Aorta (tissue), 5 donors: ENCODE results near the gene MEGF8. TPM values are rescaled to one million over a fixed set of nuclear protein-coding genes. Genes with fewer than 3 reads are reported as not detected.

ENCODE experiments used
- ATAC-seq: fragments of 200-7000 bp; cut with Tn5 transposase; one replicate; pipeline ENCODE4 v1.9.1; 2022; ENCODE audit warnings: moderate library complexity; ENCODE audit not compliant: low FRiP score
- DNase-seq, 2 donors: peaks; one replicate each; pipeline ENCODE4 v3.0.0-alpha.2; 2020
- H3K27ac ChIP-seq, 2 donors: one replicate each; pipeline ENCODE4 v1.5.1; 2013; ENCODE audit warnings: low read length in 2 of 2, mild to moderate bottlenecking in 2 of 2, moderate library complexity in 2 of 2, control low read depth in 1 of 2, inconsistent platforms in 1 of 2, low read depth in 1 of 2
- H3K27me3 ChIP-seq, 2 donors: one replicate each; pipeline ENCODE4 v1.6.1; 2013; ENCODE audit warnings: control low read depth in 1 of 2, low read length in 1 of 2, mild to moderate bottlenecking in 1 of 2, moderate library complexity in 1 of 2; ENCODE audit not compliant: insufficient read depth in 2 of 2, control insufficient read depth in 1 of 2
- H3K36me3 ChIP-seq, 2 donors: one replicate each; pipeline ENCODE4 v1.6.1; 2013; ENCODE audit warnings: control low read depth in 1 of 2, low read length in 1 of 2, mild to moderate bottlenecking in 1 of 2; ENCODE audit not compliant: insufficient read depth in 2 of 2, control insufficient read depth in 1 of 2
- H3K4me1 ChIP-seq, 2 donors: one replicate each; pipeline ENCODE4 v1.6.1; 2013; ENCODE audit warnings: low read length in 2 of 2, control low read depth in 1 of 2, mild to moderate bottlenecking in 1 of 2, moderate library complexity in 1 of 2; ENCODE audit not compliant: insufficient read depth in 2 of 2, control insufficient read depth in 1 of 2
- H3K4me3 ChIP-seq, 2 donors: one replicate each; pipeline ENCODE4 v1.5.1; 2013; ENCODE audit warnings: low read length in 2 of 2, control low read depth in 1 of 2, mild to moderate bottlenecking in 1 of 2
- H3K9me3 ChIP-seq: one replicate; pipeline ENCODE4 v1.6.1; 2013; ENCODE audit warnings: mild to moderate bottlenecking, low read length; ENCODE audit not compliant: control insufficient read depth
- WGBS, 2 donors: extraction: QIAGEN DNeasy Blood & Tissue Kit; methylation state at CpG; one replicate each; pipeline ENCODE4 v1.1.7; 2013; 5-methylcytosine and 5-hydroxymethylcytosine counted together
- intact Hi-C, 2 donors: fragments of 100-400 bp; cut with DNase I; formaldehyde crosslinking; loops; one replicate each; pipeline versions ENCODE4 v1.14.2 to v1.15.0; 2022
- polyA plus RNA-seq, 2 donors: library from polyadenylated mRNA; stranded (reverse); fragments of 200-250 nt; gene quantifications; one replicate each; pipeline ENCODE4 v1.2.3, GENCODE V29; 2013
- total RNA-seq, 2 donors: library from RNA; stranded (reverse); fragmentation: NEBNext Ultra II Directional; extraction: Animal tissue kit (Norgen Biotek cat#: 25700); gene quantifications; one replicate each; pipeline ENCODE4 v1.2.1, GENCODE V29; 2021
- donor health status: healthy with polysubstance abuse.
- donor health status: Bipolar disorder and iron deficiency.
- donor health status: DM: no; HTN: no; CAD: no.
- donor health status: DM: no; HTN: no; CAD: no.
- donor health status: DM: yes; HTN: yes; CAD: no.

Gene MEGF8
- total and polyA plus RNA-seq, 4 donors, result 5.9 to 26.4 (median 12.3) TPM

- Histone ChIP-seq H3K27me3 (no peaks in the 10 kb centered on the region), H3K4me1 (no peaks in the 10 kb centered on the region), H3K9me3 (no peaks in the 10 kb centered on the region), H3K4me3 (peak overlapping the region in 1 of 2 donors; percentile 29), H3K36me3 (no peaks in the 10 kb centered on the region), H3K27ac (no peak overlapping the region)
- DNase-seq (peak in 1 of 2 donors; percentile 72), ATAC-seq (peak; percentile 60)
- intact Hi-C loops, result no loop called here
- WGBS, 2 donors, result 1 to 2% methylated on average over 48 of the region's 48 CpGs
Measured at GRCh38 chr19:42386974-42387707, 61.7 kb downstream of the MEGF8 start.

DNA sequence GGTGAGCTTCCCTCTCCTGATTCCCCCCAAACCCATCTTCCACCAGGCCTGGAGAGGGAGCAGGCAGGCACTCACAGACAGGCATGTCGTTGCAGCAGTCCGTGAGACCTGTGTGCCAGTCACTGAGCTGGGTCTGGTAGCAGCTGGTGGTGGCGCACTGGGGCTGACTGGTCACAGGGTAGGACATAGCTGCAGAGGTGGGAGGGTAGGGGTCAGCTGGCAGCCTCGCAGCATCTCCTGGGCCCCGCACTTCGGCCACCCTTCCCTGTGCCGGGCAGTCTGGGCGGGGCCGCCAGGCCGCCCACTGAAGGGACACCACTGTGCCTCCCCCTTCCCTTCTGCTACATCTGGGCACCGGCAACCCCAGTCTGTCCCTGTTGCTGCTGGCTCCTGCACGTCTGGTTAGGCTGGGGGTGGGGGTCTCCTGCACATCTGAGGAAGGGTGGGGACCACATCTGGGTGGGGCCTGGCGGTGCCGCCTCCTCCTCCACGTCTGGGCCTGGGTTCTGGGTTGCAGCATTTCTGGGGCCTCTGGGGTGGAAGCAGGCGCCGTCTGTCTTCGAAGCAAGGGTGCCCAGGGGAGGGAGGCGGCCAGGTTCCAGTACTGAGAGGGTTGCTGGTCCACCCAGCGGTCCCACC, 63.5 kb downstream of the MEGF8 start:
- H3K27me3 ChIP-seq, result no peaks in the 10 kb centered on the region
- DNase-seq (no peak), ATAC-seq (no peak)
- H3K4me1 ChIP-seq, result no peaks in the 10 kb centered on the region
- H3K36me3 ChIP-seq, result no peaks in the 10 kb centered on the region
- no peak overlapping the region for H3K27ac ChIP-seq
- H3K4me3 ChIP-seq, result no peak overlapping the region
- 74 to 77% methylated on average over 19 to 20 of the region's 20 CpGs for WGBS, 2 donors
- H3K9me3 ChIP-seq, result no peaks in the 10 kb centered on the region
- intact Hi-C loops, result no loop called here

GRCh38 chr19:42389899-42390298, 64.5 kb downstream of the MEGF8 start, which contains the start of gene CNFN:
TSS of gene CNFN (minus strand) at chr19:42390297. CDS start at chr19:42389037, 1,260 bp downstream.
- no peaks in the 10 kb centered on the region for H3K36me3 ChIP-seq
- H3K4me3 ChIP-seq, result no peak within 1 kb of the TSS
- 53 to 63% methylated on average over 10 to 12 of the region's 12 CpGs for WGBS, 2 donors
- H3K27ac ChIP-seq, result no peak within 1 kb of the TSS
- ATAC-seq (no peak), DNase-seq (no peak)
- no peaks in the 10 kb centered on the region for H3K27me3 ChIP-seq
- intact Hi-C loops, result no loop called here
- H3K4me1 ChIP-seq, result no peaks in the 10 kb centered on the region
- no peaks in the 10 kb centered on the region for H3K9me3 ChIP-seq

DNA sequence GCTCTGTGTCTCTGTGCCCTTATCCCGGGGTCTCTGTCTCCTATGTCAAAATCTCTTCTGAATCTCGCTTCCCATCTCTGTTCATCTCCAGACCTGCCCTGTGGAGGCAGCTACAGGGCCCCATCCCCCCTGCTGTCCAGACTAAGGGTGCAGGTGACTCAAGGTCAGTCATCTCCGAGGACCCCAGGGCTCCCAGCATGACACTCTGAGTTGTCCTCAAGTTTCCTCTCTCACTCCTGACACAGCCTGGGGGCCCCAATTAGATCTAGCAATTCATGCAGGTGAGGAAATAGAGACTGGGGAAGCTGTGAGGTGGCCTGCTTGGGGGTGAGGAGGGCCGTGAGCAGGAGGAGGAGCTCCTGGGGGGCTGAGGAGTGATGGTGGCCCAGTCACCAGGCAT, 66.7 kb downstream of the MEGF8 start:
- no peak for ATAC-seq

GRCh38 chr19:42394751-42395150, 69.3 kb downstream of the MEGF8 start:
- 83 to 89% methylated on average over 8 of the region's 8 CpGs for WGBS, 2 donors
- ATAC-seq, result no peak
- intact Hi-C loops, result loop anchor here in 1 of 2 donors (5.0 kb wide), 1 partner anchor 67 kb away; the partner anchor contains the start of gene MEGF8

More for the DNA sequence above, 66.7 kb downstream of the MEGF8 start:
- H3K27ac ChIP-seq, result no peak overlapping the region
- no peak for DNase-seq
- no peaks in the 10 kb centered on the region for H3K9me3 ChIP-seq
- no peak overlapping the region for H3K4me3 ChIP-seq
- intact Hi-C loops, result no loop called here
- H3K4me1 ChIP-seq, result no peaks in the 10 kb centered on the region
- H3K36me3 ChIP-seq, result no peaks in the 10 kb centered on the region
- WGBS, 2 donors, result 69 to 77% methylated on average over 4 of the region's 4 CpGs
- no peaks in the 10 kb centered on the region for H3K27me3 ChIP-seq

GRCh38 chr19:42396381-42397262, 71.2 kb downstream of the MEGF8 start:
- WGBS, 2 donors, result 8 to 9% methylated on average over 42 of the region's 42 CpGs
- DNase-seq, result peak; percentile 99
- Histone ChIP-seq H3K27ac (peak overlapping the region in 1 of 2 donors; percentile 30), H3K36me3 (no peaks in the 10 kb centered on the region), H3K27me3 (no peaks in the 10 kb centered on the region), H3K9me3 (no peaks in the 10 kb centered on the region), H3K4me1 (no peaks in the 10 kb centered on the region), H3K4me3 (peak overlapping the region; percentile 4 to 8)
- peak; percentile 98 for ATAC-seq
- intact Hi-C loops, result loop anchor here in 1 of 2 donors (5.0 kb wide), 1 partner anchor 69 kb away; the partner anchor contains the start of gene MEGF8

More at GRCh38 chr19:42394751-42395150, 69.3 kb downstream of the MEGF8 start:
- Histone ChIP-seq H3K27ac (no peak overlapping the region), H3K27me3 (no peaks in the 10 kb centered on the region), H3K36me3 (no peaks in the 10 kb centered on the region), H3K9me3 (no peaks in the 10 kb centered on the region), H3K4me3 (no peak overlapping the region), H3K4me1 (no peaks in the 10 kb centered on the region)
- no peak for DNase-seq

GRCh38 chr19:42397263-42398166, 72.1 kb downstream of the MEGF8 start:
- Histone ChIP-seq H3K27me3 (no peaks in the 10 kb centered on the region), H3K4me3 (peak overlapping the region; percentile 4 to 8), H3K36me3 (no peaks in the 10 kb centered on the region), H3K4me1 (no peaks in the 10 kb centered on the region), H3K9me3 (no peaks in the 10 kb centered on the region), H3K27ac (peak overlapping the region in 1 of 2 donors; percentile 30)
- ATAC-seq (no peak), DNase-seq (no peak)
- 22 to 23% methylated on average over 25 of the region's 25 CpGs for WGBS, 2 donors
- intact Hi-C loops, result loop anchor here in 1 of 2 donors (5.0 kb wide), 1 partner anchor 70 kb away; the partner anchor contains the start of gene MEGF8
